Cerebellar cortex (tissue), 1 donor: ENCODE measurements around the gene TPRG1.

ENCODE experiments used
- DNase-seq: peaks from one replicate; pipeline ENCODE4 v3.0.0-alpha.2; 2015; ENCODE audit warnings: low spot score

TPRG1 gene

GRCh38 chr3:189166321-189166720 is 5.5 kb upstream of the TPRG1 start:
- no peak for DNase-seq

- no peak for DNase-seq
Measured at GRCh38 chr3:189167027-189167766, 4.6 kb upstream of the TPRG1 start.

- DNase-seq, result peak; percentile 63
Measured at GRCh38 chr3:189168711-189169110, 3.1 kb upstream of the TPRG1 start.

GRCh38 chr3:189169728-189170127 is 2.0 kb upstream of the TPRG1 start:
- DNase-seq, result no peak

- DNase-seq, result no peak
Measured at GRCh38 chr3:189170559-189170958, 1.2 kb upstream of the TPRG1 start.

- DNase-seq, result no peak
Measured at GRCh38 chr3:189172668-189173419, 1.1 kb downstream of the TPRG1 start.

GRCh38 chr3:189184566-189184965 is 12.8 kb downstream of the TPRG1 start:
- no peak for DNase-seq

GRCh38 chr3:189186101-189186500 is 14.3 kb downstream of the TPRG1 start:
- DNase-seq, result no peak

GRCh38 chr3:189188466-189188865 is 16.7 kb downstream of the TPRG1 start:
- no peak for DNase-seq

- no peak for DNase-seq
Measured at GRCh38 chr3:189192725-189193124, 21.0 kb downstream of the TPRG1 start.

- no peak for DNase-seq
Measured at GRCh38 chr3:189195302-189195701, 23.5 kb downstream of the TPRG1 start.

GRCh38 chr3:189202106-189202505 is 30.3 kb downstream of the TPRG1 start:
- DNase-seq, result no peak

- DNase-seq, result peak; percentile 8
Measured at GRCh38 chr3:189202583-189202982, 30.8 kb downstream of the TPRG1 start.

- DNase-seq, result peak; percentile 6
Measured at GRCh38 chr3:189204167-189204866, 32.5 kb downstream of the TPRG1 start.

- no peak for DNase-seq
Measured at GRCh38 chr3:189204937-189205336, 33.2 kb downstream of the TPRG1 start.

- DNase-seq, result no peak
Measured at GRCh38 chr3:189210251-189210770, 38.5 kb downstream of the TPRG1 start.

- no peak for DNase-seq
Measured at GRCh38 chr3:189212681-189213080, 40.9 kb downstream of the TPRG1 start.

GRCh38 chr3:189214651-189215050 is 42.9 kb downstream of the TPRG1 start:
- DNase-seq, result no peak

GRCh38 chr3:189222927-189223636 is 51.3 kb downstream of the TPRG1 start:
- no peak for DNase-seq

GRCh38 chr3:189225431-189225830 is 53.7 kb downstream of the TPRG1 start:
- no peak for DNase-seq

- DNase-seq, result no peak
Measured at GRCh38 chr3:189227249-189227648, 55.5 kb downstream of the TPRG1 start.
